ENCODE results near the gene CHRNB4. TPM values are rescaled to one million over a fixed set of nuclear protein-coding genes. Genes with fewer than 3 reads are reported as not detected.

CHRNB4 gene
- total RNA-seq, 4 donors from 2014 or later = not detected

DNA sequence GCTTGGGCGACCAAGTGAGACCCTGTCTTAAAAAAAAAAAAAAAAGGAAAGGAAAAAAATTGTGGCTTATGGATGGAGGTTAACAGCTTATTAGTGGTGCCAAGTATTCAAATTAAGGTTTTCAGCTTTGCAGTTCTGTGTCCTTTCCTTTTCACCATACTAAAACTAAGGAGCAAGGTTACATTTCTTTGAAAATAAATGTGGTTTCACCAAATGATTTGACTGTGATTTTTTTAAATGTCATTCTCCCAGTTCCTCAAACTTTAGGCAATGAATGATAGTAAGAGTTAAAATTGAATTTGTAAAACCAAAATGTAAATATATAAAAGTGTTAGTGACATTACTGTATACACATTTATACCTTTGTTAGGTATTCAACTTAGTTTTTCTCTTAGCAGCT lies 66.1 kb downstream of the CHRNB4 start:
- no peak for DNase-seq
- Histone ChIP-seq H3K4me3 (replicated peaks in 1 of 3) (no peak overlapping the region), H3K4me1 (no peaks in the 10 kb centered on the region), H3K27ac (no peak overlapping the region), H3K27me3 (peaks cover 4% of the 10 kb centered on the region), H3K9me3 (no peaks in the 10 kb centered on the region), H3K36me3 (no peaks in the 10 kb centered on the region)
- TF ChIP-seq, protein P1, sequence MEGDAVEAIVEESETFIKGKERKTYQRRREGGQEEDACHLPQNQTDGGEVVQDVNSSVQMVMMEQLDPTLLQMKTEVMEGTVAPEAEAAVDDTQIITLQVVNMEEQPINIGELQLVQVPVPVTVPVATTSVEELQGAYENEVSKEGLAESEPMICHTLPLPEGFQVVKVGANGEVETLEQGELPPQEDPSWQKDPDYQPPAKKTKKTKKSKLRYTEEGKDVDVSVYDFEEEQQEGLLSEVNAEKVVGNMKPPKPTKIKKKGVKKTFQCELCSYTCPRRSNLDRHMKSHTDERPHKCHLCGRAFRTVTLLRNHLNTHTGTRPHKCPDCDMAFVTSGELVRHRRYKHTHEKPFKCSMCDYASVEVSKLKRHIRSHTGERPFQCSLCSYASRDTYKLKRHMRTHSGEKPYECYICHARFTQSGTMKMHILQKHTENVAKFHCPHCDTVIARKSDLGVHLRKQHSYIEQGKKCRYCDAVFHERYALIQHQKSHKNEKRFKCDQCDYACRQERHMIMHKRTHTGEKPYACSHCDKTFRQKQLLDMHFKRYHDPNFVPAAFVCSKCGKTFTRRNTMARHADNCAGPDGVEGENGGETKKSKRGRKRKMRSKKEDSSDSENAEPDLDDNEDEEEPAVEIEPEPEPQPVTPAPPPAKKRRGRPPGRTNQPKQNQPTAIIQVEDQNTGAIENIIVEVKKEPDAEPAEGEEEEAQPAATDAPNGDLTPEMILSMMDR (IDR thresholded peaks at IDR 0.05) = no peak
- no peak for TF ChIP-seq POLR2A (IDR thresholded peaks at IDR 0.05)
- 85 to 100% methylated on average over 1 of the region's 1 CpG for WGBS, 2 donors
- intact Hi-C loops (cut with DNase I) = no loop called here

Small RNAs within 50 kb of the gene (small RNA-seq; reads per million reads assigned to genes)
- gene AC067863.2 = not detected

Other genes starting within 250 kb of the CHRNB4 start
- gene IREB2, start 203.0 kb downstream of the CHRNB4 start, total RNA-seq = 10 to 100 TPM; 40.7 to 71.5 (median 51.0) TPM
- 10 to 100 TPM in 1 of 4 donors, 1 to 10 TPM in 3; 7.0 to 15.0 (median 9.1) TPM for gene HYKK, start 133.6 kb downstream of the CHRNB4 start, total RNA-seq
- gene PSMA4, start 100.8 kb downstream of the CHRNB4 start, total RNA-seq = 100 to 1,000 TPM; 123 to 185 (median 149) TPM
- gene CHRNA5, start 75.7 kb downstream of the CHRNB4 start, total RNA-seq = under 1 TPM in 1 of 4 donors, not detected in 3; 0.33 TPM
- under 1 TPM in 2 of 4 donors, not detected in 2; 0.27 to 0.93 TPM for gene CHRNA3, start 20.2 kb downstream of the CHRNB4 start, total RNA-seq
- gene ADAMTS7, start 170.3 kb upstream of the CHRNB4 start, total RNA-seq = 1 to 10 TPM in 3 of 4 donors, under 1 TPM in 1; 0.68 to 2.5 (median 1.8) TPM
- gene MORF4L1, start 231.7 kb upstream of the CHRNB4 start, total RNA-seq = 100 to 1,000 TPM; 264 to 326 (median 298) TPM

Measured in thyroid gland (tissue), 4 donors.